ENCODE measurements around the gene SRCAP. TPM values are rescaled to one million over a fixed set of nuclear protein-coding genes. Genes with fewer than 3 reads are reported as not detected.

Gene SRCAP
- total RNA-seq, 4 donors from 2014 or later, result 10.7 to 39.6 (median 26.1) TPM

DNA sequence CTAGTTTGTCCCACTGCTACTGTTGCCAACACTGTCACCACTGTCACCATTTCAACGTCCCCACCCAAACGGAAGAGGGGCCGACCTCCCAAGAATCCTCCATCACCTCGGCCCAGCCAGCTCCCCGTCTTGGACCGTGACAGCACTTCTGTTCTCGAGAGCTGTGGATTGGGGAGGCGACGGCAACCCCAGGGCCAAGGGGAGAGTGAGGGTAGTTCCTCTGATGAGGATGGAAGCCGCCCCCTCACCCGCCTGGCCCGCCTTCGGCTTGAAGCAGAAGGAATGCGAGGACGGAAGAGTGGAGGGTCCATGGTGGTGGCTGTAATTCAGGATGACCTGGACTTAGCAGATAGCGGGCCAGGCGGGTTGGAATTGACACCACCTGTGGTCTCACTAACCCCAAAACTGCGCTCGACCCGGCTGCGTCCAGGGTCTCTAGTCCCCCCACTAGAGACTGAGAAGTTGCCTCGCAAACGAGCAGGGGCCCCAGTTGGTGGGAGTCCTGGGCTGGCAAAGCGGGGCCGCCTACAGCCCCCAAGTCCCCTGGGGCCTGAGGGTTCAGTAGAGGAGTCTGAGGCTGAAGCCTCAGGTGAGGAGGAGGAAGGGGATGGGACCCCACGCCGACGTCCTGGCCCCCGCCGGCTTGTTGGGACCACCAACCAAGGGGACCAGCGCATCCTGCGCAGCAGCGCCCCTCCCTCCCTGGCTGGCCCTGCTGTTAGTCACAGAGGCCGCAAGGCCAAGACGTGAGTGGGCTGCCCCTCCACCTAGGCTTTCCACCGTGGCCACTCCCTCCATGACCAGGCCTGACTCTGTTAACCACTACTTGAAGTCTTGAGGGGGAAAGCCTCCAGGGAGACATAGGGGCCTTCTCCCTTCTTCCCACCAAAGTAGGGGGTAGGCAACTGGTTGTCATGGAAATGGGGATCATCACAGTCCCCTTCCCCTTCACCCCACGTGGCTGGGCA, 40.3 kb downstream of the SRCAP start:
- Histone ChIP-seq H3K27me3 (no peaks in the 10 kb centered on the region), H3K4me3 (no peak overlapping the region), H3K27ac (peak overlapping the region; percentile 79 to 95 (median 90)), H3K36me3 (peaks cover 43 to 82% (median 56%) of the 10 kb centered on the region in 3 donors), H3K9me3 (no peaks in the 10 kb centered on the region), H3K4me1 (peaks cover 13 to 38% (median 29%) of the 10 kb centered on the region in 3 donors)
- WGBS, 2 donors, result 80 to 83% methylated on average over 7 to 10 of the region's 37 CpGs
- intact Hi-C loops (cut with DNase I), result no loop called here
- DNase-seq, result no peak
- TF ChIP-seq POLR2A (IDR thresholded peaks at IDR 0.05), result no peak
- TF ChIP-seq, protein P1, sequence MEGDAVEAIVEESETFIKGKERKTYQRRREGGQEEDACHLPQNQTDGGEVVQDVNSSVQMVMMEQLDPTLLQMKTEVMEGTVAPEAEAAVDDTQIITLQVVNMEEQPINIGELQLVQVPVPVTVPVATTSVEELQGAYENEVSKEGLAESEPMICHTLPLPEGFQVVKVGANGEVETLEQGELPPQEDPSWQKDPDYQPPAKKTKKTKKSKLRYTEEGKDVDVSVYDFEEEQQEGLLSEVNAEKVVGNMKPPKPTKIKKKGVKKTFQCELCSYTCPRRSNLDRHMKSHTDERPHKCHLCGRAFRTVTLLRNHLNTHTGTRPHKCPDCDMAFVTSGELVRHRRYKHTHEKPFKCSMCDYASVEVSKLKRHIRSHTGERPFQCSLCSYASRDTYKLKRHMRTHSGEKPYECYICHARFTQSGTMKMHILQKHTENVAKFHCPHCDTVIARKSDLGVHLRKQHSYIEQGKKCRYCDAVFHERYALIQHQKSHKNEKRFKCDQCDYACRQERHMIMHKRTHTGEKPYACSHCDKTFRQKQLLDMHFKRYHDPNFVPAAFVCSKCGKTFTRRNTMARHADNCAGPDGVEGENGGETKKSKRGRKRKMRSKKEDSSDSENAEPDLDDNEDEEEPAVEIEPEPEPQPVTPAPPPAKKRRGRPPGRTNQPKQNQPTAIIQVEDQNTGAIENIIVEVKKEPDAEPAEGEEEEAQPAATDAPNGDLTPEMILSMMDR (IDR thresholded peaks at IDR 0.05), result no peak

DNA sequence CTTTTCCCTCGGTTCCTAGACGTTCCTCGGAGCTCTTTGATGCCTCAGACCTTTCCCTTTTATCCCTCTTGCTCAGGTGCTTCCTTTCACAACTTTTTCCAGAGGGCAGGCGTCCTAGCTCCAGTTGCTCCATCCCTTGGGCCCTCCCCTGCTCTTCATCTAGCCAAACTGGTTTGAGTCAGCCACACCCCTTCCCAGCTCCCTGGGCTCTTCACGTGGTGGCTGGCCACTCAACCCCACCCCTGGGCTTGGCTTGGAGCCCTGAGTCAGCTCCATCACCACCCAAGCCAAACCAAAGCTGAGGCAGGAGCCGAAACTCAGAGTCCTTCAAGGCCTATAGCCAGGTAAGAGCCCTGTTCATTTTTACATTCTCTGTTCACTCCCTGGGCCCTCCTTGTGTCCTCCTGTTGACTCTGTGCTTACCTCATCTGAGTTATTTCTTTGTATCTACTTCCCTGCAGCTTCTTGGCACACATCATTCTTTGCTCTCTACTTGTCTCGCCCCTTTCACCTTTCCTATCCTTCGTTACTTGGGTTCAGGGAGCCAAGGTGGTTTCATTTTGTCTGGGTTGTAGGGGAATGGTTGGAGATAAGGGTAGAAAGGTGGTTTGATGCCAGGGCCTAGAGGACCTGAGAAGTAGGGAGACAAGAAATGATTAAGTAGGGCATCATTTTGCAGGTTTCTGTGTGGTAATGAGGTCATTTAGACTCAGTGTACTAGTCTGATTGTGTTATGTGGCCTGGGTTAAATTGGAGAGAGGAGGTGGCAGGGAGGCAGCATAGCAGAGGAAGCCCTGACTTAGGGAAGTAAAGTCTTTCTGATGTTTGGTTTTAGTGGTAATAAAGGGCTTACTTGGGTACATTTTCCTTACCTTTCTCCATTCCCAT, 41.6 kb downstream of the SRCAP start:
- WGBS, 2 donors, result 13 to 21% methylated on average over 8 of the region's 8 CpGs
- Histone ChIP-seq H3K36me3 (peaks cover 47 to 80% (median 48%) of the 10 kb centered on the region in 3 donors), H3K9me3 (no peaks in the 10 kb centered on the region), H3K27ac (peak overlapping the region; percentile 79 to 95 (median 90)), H3K27me3 (no peaks in the 10 kb centered on the region), H3K4me3 (peak overlapping the region; percentile 15 to 46 (median 37)), H3K4me1 (peaks cover 13 to 38% (median 29%) of the 10 kb centered on the region in 3 donors)
- TF ChIP-seq, protein P1 (IDR thresholded peaks at IDR 0.05), result no peak
- no peak for TF ChIP-seq POLR2A (IDR thresholded peaks at IDR 0.05)
- DNase-seq, result no peak
- intact Hi-C loops (cut with DNase I), result no loop called here

DNA sequence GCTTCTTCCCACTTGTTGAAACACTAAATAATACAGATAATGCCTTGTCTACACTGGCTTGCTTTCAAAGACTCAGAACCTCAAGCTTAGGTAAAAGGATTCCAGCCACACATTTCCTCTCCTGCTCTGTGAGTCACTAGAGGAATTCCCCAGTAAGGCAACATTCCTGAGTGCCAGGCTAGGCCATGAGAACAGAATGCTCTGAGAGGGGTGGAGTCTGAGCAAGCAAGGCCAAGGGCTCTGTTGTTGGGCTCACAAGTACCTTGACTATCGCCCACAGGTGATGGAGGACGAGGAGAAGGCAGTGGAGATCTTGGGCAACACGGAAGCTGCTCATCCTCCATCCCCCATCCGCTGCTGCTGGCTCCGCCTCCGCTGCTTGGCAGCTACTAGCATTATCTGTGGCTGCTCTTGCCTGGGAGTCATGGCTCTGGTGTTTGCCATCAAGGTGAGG, 42.5 kb downstream of the SRCAP start:
- H3K4me1 ChIP-seq, result peaks cover 13 to 38% (median 29%) of the 10 kb centered on the region in 3 donors
- WGBS, 2 donors, result 34 to 47% methylated on average over 5 to 6 of the region's 6 CpGs
- no peaks in the 10 kb centered on the region for H3K9me3 ChIP-seq
- no peaks in the 10 kb centered on the region for H3K27me3 ChIP-seq
- no peak for DNase-seq
- H3K36me3 ChIP-seq, result peaks cover 39 to 71% (median 41%) of the 10 kb centered on the region in 3 donors
- peak overlapping the region; percentile 15 to 46 (median 37) for H3K4me3 ChIP-seq
- TF ChIP-seq, protein P1 (IDR thresholded peaks at IDR 0.05), result no peak
- TF ChIP-seq POLR2A (IDR thresholded peaks at IDR 0.05), result no peak
- peak overlapping the region; percentile 79 to 95 (median 90) for H3K27ac ChIP-seq
- intact Hi-C loops (cut with DNase I), result no loop called here

- no peak overlapping the region for H3K4me3 ChIP-seq
- intact Hi-C loops (cut with DNase I), result no loop called here
- peak overlapping the region in 1 of 4 donors; percentile 31 for H3K27ac ChIP-seq
- no peaks in the 10 kb centered on the region for H3K9me3 ChIP-seq
- peaks cover 20 to 55% (median 35%) of the 10 kb centered on the region in 3 donors for H3K4me1 ChIP-seq
- WGBS, 2 donors, result 93 to 99% methylated on average over 9 to 11 of the region's 11 CpGs
- DNase-seq, result no peak
- no peaks in the 10 kb centered on the region for H3K27me3 ChIP-seq
- H3K36me3 ChIP-seq, result peaks cover 16 to 49% (median 18%) of the 10 kb centered on the region in 3 donors
- TF ChIP-seq POLR2A (IDR thresholded peaks at IDR 0.05), result no peak
- TF ChIP-seq, protein P1 (IDR thresholded peaks at IDR 0.05), result no peak
Measured at GRCh38 chr16:30743716-30744115, 44.7 kb downstream of the SRCAP start.
